K562 (cell line): ENCODE data around the gene CCDC106. TPM values are rescaled to one million over a fixed set of nuclear protein-coding genes. Genes with fewer than 3 reads are reported as not detected.

Experiments used
- BHLHE40 ChIP-seq: IDR thresholded peaks from 2 replicates; pipeline ENCODE4 v1.6.1; 2011; ENCODE audit warnings: low read length, improper control_type of control experiment
- ERF ChIP-seq: fragments of 450-650 bp; formaldehyde crosslinking; IDR thresholded peaks from 2 replicates; pipeline ENCODE4 v1.4.0; 2020; ENCODE audit warnings: mild to moderate bottlenecking, mixed read lengths
- MTA2 ChIP-seq: fragments of 450-650 bp; IDR thresholded peaks from 2 replicates; pipeline ENCODE4 v1.6.1; 2016; ENCODE audit warnings: low read depth
- NCOR1 ChIP-seq: fragments of 450-650 bp; IDR thresholded peaks from 2 replicates; pipeline ENCODE4 v1.6.1; 2016; ENCODE audit warnings: mild to moderate bottlenecking, moderate library complexity
- NONO ChIP-seq, 2 experiments: fragments of 200-400 bp in 1 of 2; fragments of 450-650 bp in 1 of 2; formaldehyde crosslinking in 1 of 2; IDR thresholded peaks; 2 replicates each; pipeline ENCODE4 v1.6.1; 2017; ENCODE audit warnings: low read depth in 2 of 2, mild to moderate bottlenecking in 2 of 2, moderate library complexity in 2 of 2, low read length in 1 of 2
- PCBP2 ChIP-seq: fragments of 200-400 bp; formaldehyde crosslinking; IDR thresholded peaks from 2 replicates; pipeline ENCODE4 v1.6.1; 2018; ENCODE audit warnings: low read length, low read depth, mild to moderate bottlenecking, moderate library complexity; ENCODE audit not compliant: poor library complexity, severe bottlenecking
- PTTG1 ChIP-seq: fragments of 450-650 bp; IDR thresholded peaks from 2 replicates; pipeline ENCODE4 v1.6.1; 2016; ENCODE audit warnings: low read depth, mild to moderate bottlenecking, missing genetic modification characterization, missing compliant biosample characterization
- SMARCC2 ChIP-seq: fragments of 450-650 bp; IDR thresholded peaks from 2 replicates; pipeline ENCODE4 v1.6.1; 2017; ENCODE audit warnings: antibody characterized with exemption, moderate library complexity, mild to moderate bottlenecking, low read depth
- ZNF696 ChIP-seq: fragments of 250-450 bp; sonication (Bioruptor Pico); conservative IDR thresholded peaks from 2 replicates; pipeline ENCODE4 v1.4.0; 2020; ENCODE audit warnings: mild to moderate bottlenecking, moderate library complexity
- ZNF707 ChIP-seq: fragments of 250-450 bp; sonication (Bioruptor Pico); conservative IDR thresholded peaks from 2 replicates; pipeline ENCODE4 v1.8.0; 2022; ENCODE audit warnings: inconsistent platforms, mild to moderate bottlenecking, moderate library complexity
- polyA plus RNA-seq, 8 experiments: library from polyadenylated mRNA; depleted of rRNA in 4 of 8; stranded (reverse) in 5 of 8; unstranded in 3 of 8; fragments of >200 nt; fragmentation: Nextera tagmentation in 2 of 8; fragmentation: Illumina TruSeq in 1 of 8; extraction: Ambion mirVana in 2 of 8; extraction: Trizol in 1 of 8; gene quantifications; 2 replicates each; pipeline versions ENCODE4 v1.2.1 to v1.2.3, GENCODE V29; 2011 to 2014; ENCODE audit warnings: inconsistent platforms in 1 of 8, missing spikeins in 1 of 8
- total RNA-seq, 7 experiments: library from RNA; depleted of rRNA in 6 of 7; stranded (reverse); fragments of >200 nt in 6 of 7; fragmentation: Illumina TruSeq in 2 of 7; extraction: Trizol in 2 of 7; gene quantifications; 2 replicates each; pipeline versions ENCODE4 v1.2.1 to v1.2.3, GENCODE V29; 2011 to 2021; ENCODE audit warnings: low replicate concordance in 1 of 7
- TF ChIP-seq, protein P1 (sequence below): fragments of 450-650 bp; IDR thresholded peaks from 2 replicates; pipeline ENCODE4 v1.6.1; 2016; ENCODE audit warnings: low read depth
- TF ChIP-seq, protein P2 (sequence below), 3 experiments: fragments of 200-800 bp in 1 of 3; sonication (Bioruptor generic) in 1 of 3; sonication (generic) in 1 of 3; formaldehyde crosslinking in 1 of 3; IDR thresholded peaks; 2 replicates each; pipeline versions ENCODE4 v1.6.1 to v1.8.0; 2016 to 2022; ENCODE audit warnings: mild to moderate bottlenecking in 2 of 3, missing compliant biosample characterization in 2 of 3, missing genetic modification characterization in 2 of 3, missing genetic modification reagents in 1 of 3
- TF ChIP-seq, protein P3 (sequence below): fragments of 450-650 bp; formaldehyde crosslinking; IDR thresholded peaks from 2 replicates; pipeline ENCODE4 v1.4.0; 2020; ENCODE audit warnings: mild to moderate bottlenecking, moderate library complexity
- TF ChIP-seq, protein P4 (sequence below): IDR thresholded peaks from 3 replicates; pipeline ENCODE4 v1.6.1; 2011; ENCODE audit warnings: borderline replicate concordance, mild to moderate bottlenecking; ENCODE audit not compliant: insufficient read length, insufficient read depth

The CCDC106 gene
- total and polyA plus RNA-seq, 9 of the 15 experiments (the other 6 are each of a cell fraction or from before 2014, with no cell fraction given): 0.10 to 27.5 (median 15.0) TPM; not detected in 1

DNA sequence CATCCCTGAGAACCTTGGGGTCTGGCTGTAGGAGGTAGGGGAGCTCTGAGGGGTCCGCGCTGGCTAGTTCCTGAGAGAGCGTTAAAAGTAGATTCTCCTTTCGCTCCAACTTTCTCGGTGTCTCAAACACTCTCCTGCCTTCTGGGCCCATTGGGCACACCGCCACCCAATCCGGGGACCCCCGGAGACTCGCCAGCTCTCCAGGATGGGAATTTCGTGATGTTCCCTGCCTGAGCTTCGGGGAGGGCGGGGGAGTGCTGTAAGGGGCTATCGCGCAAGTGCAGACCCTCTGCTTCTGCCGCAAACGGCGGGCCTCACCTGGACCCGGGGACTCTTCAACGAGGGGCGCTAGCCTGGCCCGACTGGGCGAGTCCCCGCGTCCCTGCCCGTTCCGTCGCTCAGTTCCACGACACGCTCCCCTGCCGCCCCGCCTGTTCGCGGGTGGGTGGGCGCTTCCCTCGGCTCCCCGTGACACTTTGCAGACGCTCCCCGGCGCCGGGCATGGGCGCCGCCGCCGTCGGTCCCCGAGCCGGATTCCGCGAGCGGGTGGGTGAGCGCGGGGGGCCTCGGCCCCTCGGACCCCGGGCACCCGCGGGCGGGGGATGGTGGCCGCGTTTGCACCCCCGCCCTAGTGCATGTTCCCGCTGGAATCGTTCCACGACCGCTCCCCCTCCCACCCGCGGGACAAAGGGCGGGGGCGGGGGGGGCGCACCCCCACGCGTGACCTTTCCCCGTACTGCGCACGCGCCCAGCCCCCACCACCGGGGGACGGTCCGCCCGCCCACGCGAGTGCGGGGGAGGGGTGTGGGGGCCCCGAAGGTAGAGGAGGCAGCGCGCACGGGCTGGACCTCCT is at the start of gene CCDC106 (continued):
- TF ChIP-seq, protein P1, sequence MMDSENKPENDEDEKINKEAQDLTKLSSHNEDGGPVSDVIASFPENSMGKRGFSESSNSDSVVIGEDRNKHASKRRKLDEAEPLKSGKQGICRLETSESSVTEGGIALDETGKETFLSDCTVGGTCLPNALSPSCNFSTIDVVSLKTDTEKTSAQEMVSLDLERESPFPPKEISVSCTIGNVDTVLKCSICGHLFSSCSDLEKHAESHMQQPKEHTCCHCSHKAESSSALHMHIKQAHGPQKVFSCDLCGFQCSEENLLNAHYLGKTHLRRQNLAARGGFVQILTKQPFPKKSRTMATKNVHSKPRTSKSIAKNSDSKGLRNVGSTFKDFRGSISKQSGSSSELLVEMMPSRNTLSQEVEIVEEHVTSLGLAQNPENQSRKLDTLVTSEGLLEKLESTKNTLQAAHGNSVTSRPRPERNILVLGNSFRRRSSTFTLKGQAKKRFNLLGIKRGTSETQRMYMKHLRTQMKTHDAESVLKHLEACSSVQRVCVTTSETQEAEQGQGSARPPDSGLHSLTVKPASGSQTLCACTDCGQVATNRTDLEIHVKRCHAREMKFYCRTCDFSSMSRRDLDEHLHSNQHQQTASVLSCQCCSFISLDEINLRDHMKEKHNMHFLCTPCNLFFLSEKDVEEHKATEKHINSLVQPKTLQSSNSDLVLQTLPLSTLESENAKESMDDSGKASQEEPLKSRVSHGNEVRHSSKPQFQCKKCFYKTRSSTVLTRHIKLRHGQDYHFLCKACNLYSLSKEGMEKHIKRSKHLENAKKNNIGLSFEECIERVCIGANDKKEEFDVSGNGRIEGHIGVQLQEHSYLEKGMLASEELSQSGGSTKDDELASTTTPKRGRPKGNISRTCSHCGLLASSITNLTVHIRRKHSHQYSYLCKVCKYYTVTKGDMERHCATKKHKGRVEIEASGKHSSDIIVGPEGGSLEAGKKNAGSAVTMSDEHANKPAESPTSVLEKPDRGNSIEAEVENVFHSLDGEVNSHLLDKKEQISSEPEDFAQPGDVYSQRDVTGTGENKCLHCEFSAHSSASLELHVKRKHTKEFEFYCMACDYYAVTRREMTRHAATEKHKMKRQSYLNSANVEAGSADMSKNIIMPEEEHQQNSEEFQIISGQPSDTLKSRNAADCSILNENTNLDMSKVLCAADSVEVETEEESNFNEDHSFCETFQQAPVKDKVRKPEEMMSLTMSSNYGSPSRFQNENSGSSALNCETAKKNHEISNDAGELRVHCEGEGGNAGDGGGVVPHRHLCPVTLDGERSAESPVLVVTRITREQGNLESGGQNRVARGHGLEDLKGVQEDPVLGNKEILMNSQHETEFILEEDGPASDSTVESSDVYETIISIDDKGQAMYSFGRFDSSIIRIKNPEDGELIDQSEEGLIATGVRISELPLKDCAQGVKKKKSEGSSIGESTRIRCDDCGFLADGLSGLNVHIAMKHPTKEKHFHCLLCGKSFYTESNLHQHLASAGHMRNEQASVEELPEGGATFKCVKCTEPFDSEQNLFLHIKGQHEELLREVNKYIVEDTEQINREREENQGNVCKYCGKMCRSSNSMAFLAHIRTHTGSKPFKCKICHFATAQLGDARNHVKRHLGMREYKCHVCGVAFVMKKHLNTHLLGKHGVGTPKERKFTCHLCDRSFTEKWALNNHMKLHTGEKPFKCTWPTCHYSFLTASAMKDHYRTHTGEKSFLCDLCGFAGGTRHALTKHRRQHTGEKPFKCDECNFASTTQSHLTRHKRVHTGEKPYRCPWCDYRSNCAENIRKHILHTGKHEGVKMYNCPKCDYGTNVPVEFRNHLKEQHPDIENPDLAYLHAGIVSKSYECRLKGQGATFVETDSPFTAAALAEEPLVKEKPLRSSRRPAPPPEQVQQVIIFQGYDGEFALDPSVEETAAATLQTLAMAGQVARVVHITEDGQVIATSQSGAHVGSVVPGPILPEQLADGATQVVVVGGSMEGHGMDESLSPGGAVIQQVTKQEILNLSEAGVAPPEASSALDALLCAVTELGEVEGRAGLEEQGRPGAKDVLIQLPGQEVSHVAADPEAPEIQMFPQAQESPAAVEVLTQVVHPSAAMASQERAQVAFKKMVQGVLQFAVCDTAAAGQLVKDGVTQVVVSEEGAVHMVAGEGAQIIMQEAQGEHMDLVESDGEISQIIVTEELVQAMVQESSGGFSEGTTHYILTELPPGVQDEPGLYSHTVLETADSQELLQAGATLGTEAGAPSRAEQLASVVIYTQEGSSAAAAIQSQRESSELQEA: no peak
- no peak for TF ChIP-seq SMARCC2
- no peak for TF ChIP-seq ZNF707 (CRISPR knock-in tag)
- no peak for TF ChIP-seq PTTG1 (tag)
- no peak for TF ChIP-seq ERF
- TF ChIP-seq NCOR1: no peak
- TF ChIP-seq, protein P2, sequence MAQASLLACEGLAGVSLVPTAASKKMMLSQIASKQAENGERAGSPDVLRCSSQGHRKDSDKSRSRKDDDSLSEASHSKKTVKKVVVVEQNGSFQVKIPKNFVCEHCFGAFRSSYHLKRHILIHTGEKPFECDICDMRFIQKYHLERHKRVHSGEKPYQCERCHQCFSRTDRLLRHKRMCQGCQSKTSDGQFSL (CRISPR knock-in tag; IDR thresholded peaks at IDR 0.05): peak; percentile 99
- TF ChIP-seq, protein P2 (tag; IDR thresholded peaks at IDR 0.05): peak in 1 of 2 experiments; percentile 100; a peak in 2 of 4 replicates
- TF ChIP-seq, protein P3, sequence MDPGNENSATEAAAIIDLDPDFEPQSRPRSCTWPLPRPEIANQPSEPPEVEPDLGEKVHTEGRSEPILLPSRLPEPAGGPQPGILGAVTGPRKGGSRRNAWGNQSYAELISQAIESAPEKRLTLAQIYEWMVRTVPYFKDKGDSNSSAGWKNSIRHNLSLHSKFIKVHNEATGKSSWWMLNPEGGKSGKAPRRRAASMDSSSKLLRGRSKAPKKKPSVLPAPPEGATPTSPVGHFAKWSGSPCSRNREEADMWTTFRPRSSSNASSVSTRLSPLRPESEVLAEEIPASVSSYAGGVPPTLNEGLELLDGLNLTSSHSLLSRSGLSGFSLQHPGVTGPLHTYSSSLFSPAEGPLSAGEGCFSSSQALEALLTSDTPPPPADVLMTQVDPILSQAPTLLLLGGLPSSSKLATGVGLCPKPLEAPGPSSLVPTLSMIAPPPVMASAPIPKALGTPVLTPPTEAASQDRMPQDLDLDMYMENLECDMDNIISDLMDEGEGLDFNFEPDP (CRISPR knock-in tag): no peak
- TF ChIP-seq NONO (IDR thresholded peaks at IDR 0.05; ENCODE audit: low read depth in 2 of 2, low read length in 1 of 2): peak in 1 of 2 experiments; percentile 78; a peak in 2 of 4 replicates
- TF ChIP-seq, protein P4, sequence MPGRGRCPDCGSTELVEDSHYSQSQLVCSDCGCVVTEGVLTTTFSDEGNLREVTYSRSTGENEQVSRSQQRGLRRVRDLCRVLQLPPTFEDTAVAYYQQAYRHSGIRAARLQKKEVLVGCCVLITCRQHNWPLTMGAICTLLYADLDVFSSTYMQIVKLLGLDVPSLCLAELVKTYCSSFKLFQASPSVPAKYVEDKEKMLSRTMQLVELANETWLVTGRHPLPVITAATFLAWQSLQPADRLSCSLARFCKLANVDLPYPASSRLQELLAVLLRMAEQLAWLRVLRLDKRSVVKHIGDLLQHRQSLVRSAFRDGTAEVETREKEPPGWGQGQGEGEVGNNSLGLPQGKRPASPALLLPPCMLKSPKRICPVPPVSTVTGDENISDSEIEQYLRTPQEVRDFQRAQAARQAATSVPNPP: no peak
- TF ChIP-seq MTA2: peak; percentile 58
- TF ChIP-seq BHLHE40: peak; percentile 65
- TF ChIP-seq ZNF696 (CRISPR knock-in tag): no peak
- TF ChIP-seq PCBP2: no peak
